Ascending aorta (tissue), 2 donors: ENCODE measurements around the gene GPR153. TPM values are rescaled to one million over a fixed set of nuclear protein-coding genes. Genes with fewer than 3 reads are reported as not detected.

ENCODE experiments used
- DNase-seq, 2 donors: peaks; one replicate each; pipeline ENCODE4 v3.0.0-alpha.2; 2019; ENCODE audit warnings: low spot score in 2 of 2
- H3K27ac ChIP-seq, 2 donors: fragments of 200-600 bp; sonication (generic); one replicate each; pipeline ENCODE4 v1.5.1; 2016 to 2017; ENCODE audit warnings: mild to moderate bottlenecking in 1 of 2
- H3K27me3 ChIP-seq: fragments of 200-600 bp; sonication (generic); one replicate; pipeline ENCODE4 v1.5.1; 2017
- H3K36me3 ChIP-seq, 2 donors: fragments of 200-600 bp; sonication (generic); one replicate each; pipeline ENCODE4 v1.5.1; 2016
- H3K4me1 ChIP-seq, 2 donors: fragments of 200-600 bp; sonication (generic); one replicate each; pipeline ENCODE4 v1.5.1; 2016 to 2017; ENCODE audit warnings: mild to moderate bottlenecking in 1 of 2
- H3K4me3 ChIP-seq, 2 donors: fragments of 200-600 bp; sonication (generic); one replicate each; pipeline ENCODE4 v1.5.1; 2016 to 2017; ENCODE audit warnings: mild to moderate bottlenecking in 1 of 2
- H3K9me3 ChIP-seq, 2 donors: fragments of 200-600 bp; sonication (generic); one replicate each; pipeline ENCODE4 v1.5.1; 2016
- CTCF ChIP-seq, 3 experiments: fragments of 200-600 bp in 2 of 3; fragments of 450-650 bp in 1 of 3; sonication (generic) in 2 of 3; IDR thresholded peaks; one replicate each; pipeline ENCODE4 v1.5.1; 2016 to 2019; ENCODE audit warnings: antibody characterized with exemption in 3 of 3, mild to moderate bottlenecking in 1 of 3, moderate library complexity in 1 of 3
- intact Hi-C: fragments of 100-400 bp; cut with DNase I; formaldehyde crosslinking; loops from one replicate; pipeline ENCODE4 v1.15.1; 2023
- total RNA-seq: library from RNA; depleted of rRNA; stranded (reverse); fragments of >200 nt; gene quantifications from one replicate; pipeline ENCODE4 v1.1.0, GENCODE V29; 2016

Gene GPR153
- total RNA-seq, 1 donor from 2014 or later: 24.3 TPM

GRCh38 chr1:6285336-6285735 lies 24.4 kb upstream of the GPR153 start:
- Histone ChIP-seq H3K27me3 (no peaks in the 10 kb centered on the region), H3K9me3 (no peaks in the 10 kb centered on the region), H3K36me3 (no peaks in the 10 kb centered on the region), H3K4me3 (no peak overlapping the region), H3K4me1 (peaks cover 7 to 15% of the 10 kb centered on the region in 2 donors), H3K27ac (no peak overlapping the region)
- intact Hi-C loops: no loop called here
- no peak for TF ChIP-seq CTCF (IDR thresholded peaks at IDR 0.05)
- DNase-seq: no peak

- Histone ChIP-seq H3K9me3 (no peaks in the 10 kb centered on the region), H3K4me1 (peaks cover 0 to 4% of the 10 kb centered on the region in 2 donors), H3K36me3 (no peaks in the 10 kb centered on the region), H3K27ac (no peak overlapping the region), H3K4me3 (no peak overlapping the region), H3K27me3 (no peaks in the 10 kb centered on the region)
- TF ChIP-seq CTCF (IDR thresholded peaks at IDR 0.05): no peak
- intact Hi-C loops: no loop called here
- DNase-seq: no peak
These were observed 21.8 kb upstream of the GPR153 start for GRCh38 chr1:6282577-6283270.

GRCh38 chr1:6281511-6282402 lies 20.9 kb upstream of the GPR153 start:
- intact Hi-C loops: no loop called here
- no peak overlapping the region for H3K27ac ChIP-seq
- no peaks in the 10 kb centered on the region for H3K27me3 ChIP-seq
- H3K4me3 ChIP-seq: no peak overlapping the region
- no peaks in the 10 kb centered on the region for H3K36me3 ChIP-seq
- DNase-seq: no peak
- no peak for TF ChIP-seq CTCF (IDR thresholded peaks at IDR 0.05)
- H3K9me3 ChIP-seq: no peaks in the 10 kb centered on the region
- H3K4me1 ChIP-seq: peaks cover 0 to 1% of the 10 kb centered on the region in 2 donors

- Histone ChIP-seq H3K4me1 (peaks cover 0 to 9% of the 10 kb centered on the region in 2 donors), H3K27me3 (no peaks in the 10 kb centered on the region), H3K4me3 (no peak overlapping the region), H3K36me3 (no peaks in the 10 kb centered on the region), H3K9me3 (no peaks in the 10 kb centered on the region), H3K27ac (no peak overlapping the region)
- no peak for DNase-seq
- intact Hi-C loops: no loop called here
- TF ChIP-seq CTCF (IDR thresholded peaks at IDR 0.05): no peak
These were observed 20.0 kb upstream of the GPR153 start for GRCh38 chr1:6280761-6281451.

- Histone ChIP-seq H3K36me3 (no peaks in the 10 kb centered on the region), H3K4me3 (no peak overlapping the region), H3K9me3 (no peaks in the 10 kb centered on the region), H3K4me1 (peaks cover 0 to 11% of the 10 kb centered on the region in 2 donors), H3K27me3 (no peaks in the 10 kb centered on the region), H3K27ac (no peak overlapping the region)
- intact Hi-C loops: no loop called here
- DNase-seq: no peak
- TF ChIP-seq CTCF (IDR thresholded peaks at IDR 0.05): no peak
These were observed 18.9 kb upstream of the GPR153 start for GRCh38 chr1:6279613-6280383.
